WTC11 (cell line): ENCODE data around the gene GPR12. TPM values are rescaled to one million over a fixed set of nuclear protein-coding genes. Genes with fewer than 3 reads are reported as not detected.

Experiments
- ATAC-seq: fragments of 200-7000 bp; cut with Tn5 transposase; 2 replicates; pipeline ENCODE4 v1.10.0; 2021; ENCODE audit warnings: mild to moderate bottlenecking, moderate library complexity
- CTCF ChIA-PET: fragments of 300-600 bp; sonication (Branson Sonifier 250); formaldehyde crosslinking; loops from one replicate; lab custom pipeline; 2021; ENCODE audit warnings: antibody characterized with exemption; lab: Charles Lee
- POLR2A ChIA-PET: fragments of 350-600 bp; sonication (Branson Sonifier 250); formaldehyde crosslinking; loops from one replicate; lab custom pipeline; 2021; ENCODE audit warnings: antibody characterized with exemption; lab: Charles Lee
- DNase-seq: peaks from one replicate; pipeline ENCODE4 v3.0.0; 2021; ENCODE audit warnings: low spot score
- H3K27ac Mint-ChIP-seq: 2 replicates; pipeline ENCODE4 v1.8.0; 2021; ENCODE audit warnings: mixed read lengths
- H3K27me3 Mint-ChIP-seq: 2 replicates; pipeline ENCODE4 v1.8.0; 2021; ENCODE audit warnings: low read depth, mild to moderate bottlenecking, moderate library complexity, mixed read lengths
- H3K36me3 Mint-ChIP-seq: 2 replicates; pipeline ENCODE4 v1.8.0; 2021; ENCODE audit warnings: mixed read lengths
- H3K4me1 Mint-ChIP-seq: 2 replicates; pipeline ENCODE4 v1.8.0; 2022; ENCODE audit warnings: mixed read lengths
- H3K4me3 Mint-ChIP-seq: 2 replicates; pipeline ENCODE4 v1.8.0; 2021; ENCODE audit warnings: mild to moderate bottlenecking, moderate library complexity, mixed read lengths
- H3K9me3 Mint-ChIP-seq: 2 replicates; pipeline ENCODE4 v1.8.0; 2021; ENCODE audit warnings: mixed read lengths
- ATF2 ChIP-seq: sonication (generic); formaldehyde crosslinking; IDR thresholded peaks from 2 replicates; pipeline ENCODE4 v1.8.1; 2022; ENCODE audit warnings: low read depth, missing genetic modification reagents, borderline replicate concordance
- CDX4 ChIP-seq: fragments of 250-450 bp; sonication (Bioruptor Pico); IDR thresholded peaks from 2 replicates; pipeline ENCODE4 v1.9.0; 2021; ENCODE audit warnings: moderate library complexity, mild to moderate bottlenecking, inconsistent platforms, borderline replicate concordance
- E2F4 ChIP-seq: sonication (generic); formaldehyde crosslinking; IDR thresholded peaks from 2 replicates; pipeline ENCODE4 v1.8.1; 2022; ENCODE audit warnings: low read depth, mild to moderate bottlenecking, moderate library complexity, missing genetic modification reagents, borderline replicate concordance
- E2F5 ChIP-seq: sonication (generic); formaldehyde crosslinking; IDR thresholded peaks from 2 replicates; pipeline ENCODE4 v1.8.1; 2022; ENCODE audit warnings: mild to moderate bottlenecking, moderate library complexity, missing genetic modification reagents
- ELF4 ChIP-seq: sonication (generic); formaldehyde crosslinking; IDR thresholded peaks from 2 replicates; pipeline ENCODE4 v1.8.1; 2022; ENCODE audit warnings: low read depth, mild to moderate bottlenecking, moderate library complexity, missing genetic modification reagents
- ERG ChIP-seq: fragments of 250-450 bp; sonication (Bioruptor Pico); IDR thresholded peaks from 2 replicates; pipeline ENCODE4 v1.8.0; 2021; ENCODE audit warnings: mild to moderate bottlenecking
- FOXP4 ChIP-seq: sonication (generic); formaldehyde crosslinking; IDR thresholded peaks from 2 replicates; pipeline ENCODE4 v1.8.0; 2022; ENCODE audit warnings: mild to moderate bottlenecking, missing genetic modification reagents
- GRHL2 ChIP-seq: fragments of 250-450 bp; sonication (Bioruptor Pico); IDR thresholded peaks from 2 replicates; pipeline ENCODE4 v1.8.0; 2022; ENCODE audit warnings: mild to moderate bottlenecking, moderate library complexity; ENCODE audit not compliant: insufficient replicate concordance, severe bottlenecking
- GTF2I ChIP-seq: fragments of 250-450 bp; sonication (Bioruptor Pico); conservative IDR thresholded peaks from 2 replicates; pipeline ENCODE4 v1.4.0; 2021; ENCODE audit warnings: mild to moderate bottlenecking
- HMGA2 ChIP-seq: fragments of 250-450 bp; sonication (Bioruptor Pico); IDR thresholded peaks from 2 replicates; pipeline ENCODE4 v1.4.0; 2021; ENCODE audit warnings: mild to moderate bottlenecking, moderate library complexity
- HMGXB4 ChIP-seq: sonication (generic); formaldehyde crosslinking; IDR thresholded peaks from 2 replicates; pipeline ENCODE4 v1.8.1; 2023; ENCODE audit warnings: mild to moderate bottlenecking, moderate library complexity, missing genetic modification reagents
- MAX ChIP-seq: sonication (generic); formaldehyde crosslinking; IDR thresholded peaks from 2 replicates; pipeline ENCODE4 v1.8.0; 2022; ENCODE audit warnings: mild to moderate bottlenecking, missing genetic modification reagents
- MXD4 ChIP-seq: fragments of 250-450 bp; sonication (Bioruptor Pico); IDR thresholded peaks from 2 replicates; pipeline ENCODE4 v1.8.0; 2021; ENCODE audit warnings: mild to moderate bottlenecking, moderate library complexity, borderline replicate concordance
- NFYB ChIP-seq: sonication (generic); formaldehyde crosslinking; conservative IDR thresholded peaks from 2 replicates; pipeline ENCODE4 v1.8.0; 2022; ENCODE audit warnings: low read depth, missing genetic modification reagents
- NR1H2 ChIP-seq: sonication (generic); formaldehyde crosslinking; IDR thresholded peaks from 2 replicates; pipeline ENCODE4 v1.9.0; 2021; ENCODE audit warnings: mild to moderate bottlenecking, moderate library complexity, missing genetic modification reagents
- OVOL2 ChIP-seq: fragments of 250-450 bp; sonication (Bioruptor Pico); IDR thresholded peaks from 2 replicates; pipeline ENCODE4 v1.9.0; 2021; ENCODE audit warnings: mild to moderate bottlenecking, borderline replicate concordance
- PRRX2 ChIP-seq: fragments of 250-450 bp; sonication (Bioruptor Pico); IDR thresholded peaks from 2 replicates; pipeline ENCODE4 v1.8.0; 2021; ENCODE audit warnings: mild to moderate bottlenecking
- RORB ChIP-seq: fragments of 250-450 bp; sonication (Bioruptor Pico); IDR thresholded peaks from 2 replicates; pipeline ENCODE4 v1.9.0; 2021; ENCODE audit warnings: mild to moderate bottlenecking
- TCF7 ChIP-seq: sonication (generic); formaldehyde crosslinking; IDR thresholded peaks from 2 replicates; pipeline ENCODE4 v1.8.0; 2022; ENCODE audit warnings: mild to moderate bottlenecking, low read depth, missing genetic modification reagents, moderate library complexity
- TEAD1 ChIP-seq: sonication (generic); formaldehyde crosslinking; IDR thresholded peaks from 2 replicates; pipeline ENCODE4 v1.8.0; 2022; ENCODE audit warnings: mild to moderate bottlenecking, missing genetic modification reagents
- USF1 ChIP-seq: sonication (generic); formaldehyde crosslinking; IDR thresholded peaks from 2 replicates; pipeline ENCODE4 v1.8.0; 2022; ENCODE audit warnings: mild to moderate bottlenecking, missing genetic modification reagents
- ZNF219 ChIP-seq: sonication (generic); formaldehyde crosslinking; IDR thresholded peaks from 2 replicates; pipeline ENCODE4 v1.8.0; 2023; ENCODE audit warnings: missing genetic modification reagents, mild to moderate bottlenecking, borderline replicate concordance
- ZNF396 ChIP-seq: fragments of 250-450 bp; sonication (Bioruptor Pico); IDR thresholded peaks from 2 replicates; pipeline ENCODE4 v1.8.0; 2021; ENCODE audit warnings: mild to moderate bottlenecking, moderate library complexity, borderline replicate concordance
- ZNF512 ChIP-seq: sonication (generic); formaldehyde crosslinking; IDR thresholded peaks from 2 replicates; pipeline ENCODE4 v1.8.1; 2022; ENCODE audit warnings: missing genetic modification reagents, borderline replicate concordance
- total RNA-seq: library from RNA; stranded (reverse); gene quantifications from 3 replicates; pipeline ENCODE4 v1.2.3, GENCODE V29; 2021

Gene GPR12
- total RNA-seq, 1 experiment from 2014 or later: 0.07 TPM

GRCh38 chr13:26713341-26713740, 47.2 kb downstream of the GPR12 start:
- no peak for DNase-seq
- Mint-ChIP-seq H3K9me3 (peaks cover 16% of the 10 kb centered on the region), H3K4me1 (peaks cover 17% of the 10 kb centered on the region), H3K27me3 (peaks cover 6% of the 10 kb centered on the region), H3K36me3 (peaks cover 13% of the 10 kb centered on the region), H3K4me3 (no peak overlapping the region), H3K27ac (no peak overlapping the region)
- ChIA-PET CTCF (interaction anchor here (1.0 to 1.9 kb wide), 2 partner anchors 15 to 159 kb away, joined by 5 to 9 read pairs; no protein-coding TSS in a partner anchor), POLR2A (interaction anchor here (0.7 kb wide), 1 partner anchor 36 kb away, joined by 3 read pairs; no protein-coding TSS in a partner anchor)
- ATAC-seq: no peak
- TF ChIP-seq USF1 (CRISPR knock-in tag): no peak
- TF ChIP-seq PRRX2 (CRISPR knock-in tag): no peak
- TF ChIP-seq ERG: no peak
- no peak for TF ChIP-seq MXD4
- TF ChIP-seq HMGXB4 (CRISPR knock-in tag): no peak
- no peak for TF ChIP-seq FOXP4 (CRISPR knock-in tag)
- TF ChIP-seq CDX4: no peak
- TF ChIP-seq ELF4 (CRISPR knock-in tag): no peak
- TF ChIP-seq TEAD1 (CRISPR knock-in tag): no peak
- TF ChIP-seq ZNF219 (CRISPR knock-in tag): no peak
- no peak for TF ChIP-seq GRHL2
- no peak for TF ChIP-seq MAX (CRISPR knock-in tag)

- ChIA-PET POLR2A (interaction anchor here (0.6 kb wide), 1 partner anchor 121 kb away, joined by 3 read pairs; no protein-coding TSS in a partner anchor), CTCF (interaction anchor here (0.6 to 7.8 kb wide), 4 partner anchors 121 to 219 kb away, joined by 3 to 107 read pairs (median 7); no protein-coding TSS in a partner anchor)
- DNase-seq (no peak), ATAC-seq (no peak)
- Mint-ChIP-seq H3K27me3 (peaks cover 6% of the 10 kb centered on the region), H3K9me3 (peaks cover 16% of the 10 kb centered on the region), H3K4me3 (no peak overlapping the region), H3K36me3 (peaks cover 13% of the 10 kb centered on the region), H3K4me1 (peaks cover 21% of the 10 kb centered on the region), H3K27ac (no peak overlapping the region)
- TF ChIP-seq RORB: no peak
- TF ChIP-seq NFYB (CRISPR knock-in tag): no peak
- no peak for TF ChIP-seq HMGA2 (CRISPR knock-in tag)
- TF ChIP-seq E2F4 (CRISPR knock-in tag): no peak
- TF ChIP-seq TCF7 (CRISPR knock-in tag): no peak
- TF ChIP-seq NR1H2 (CRISPR knock-in tag): no peak
- TF ChIP-seq ZNF512 (CRISPR knock-in tag): no peak
- TF ChIP-seq GTF2I: no peak
- TF ChIP-seq ZNF396: no peak
- TF ChIP-seq E2F5 (CRISPR knock-in tag): no peak
- no peak for TF ChIP-seq OVOL2 (CRISPR knock-in tag)
- no peak for TF ChIP-seq ATF2 (CRISPR knock-in tag)
These were observed 49.4 kb downstream of the GPR12 start for GRCh38 chr13:26711211-26711610.
